K562 (cell line): Measurements from ENCODE around the gene BNC2. TPM values are rescaled to one million over a fixed set of nuclear protein-coding genes. Genes with fewer than 3 reads are reported as not detected.

Source experiments
- ATAC-seq: fragments of 200-7000 bp; cut with Tn5 transposase; 3 replicates; pipeline ENCODE4 v1.9.1; 2020; ENCODE audit warnings: moderate library complexity
- BruUV-seq: library from RNA; stranded (reverse); fragments of 400-500 nt; replicated peaks from 2 replicates; lab custom pipeline; 2021; lab: Mats Ljungman, UMichigan
- CTCF ChIA-PET: fragments of 300-600 bp; formaldehyde crosslinking; extraction: SDS; loops from one replicate; lab custom pipeline; 2021; ENCODE audit warnings: low intra/inter-chr PET ratio; lab: Yijun Ruan, JAX
- POLR2A ChIA-PET: fragments of 300-600, 350-650 bp; sonication (Branson Sonifier 250); formaldehyde crosslinking; extraction: SDS; loops from one replicate; lab custom pipeline; 2021; ENCODE audit warnings: antibody characterized with exemption, inconsistent platforms; lab: Yijun Ruan, JAX
- DNase-seq, 4 experiments: peaks; one replicate each; pipeline versions ENCODE4 v3.0.0 to v3.0.0-alpha.2; 2011 to 2018; ENCODE audit warnings: low spot score in 3 of 4, mixed read lengths in 3 of 4; ENCODE audit errors: extremely low read depth in 1 of 4
- FAIRE-seq: peaks from 2 replicates; lab custom pipeline; 2011; peaks lifted over from hg19 to GRCh38; lab: Jason Lieb, UNC
- H2AFZ ChIP-seq: 2 replicates; pipeline ENCODE4 v1.6.0; 2011; ENCODE audit warnings: low read depth, low read length, control low read depth, inconsistent platforms
- H3K27ac ChIP-seq: fragments of 200-600 bp; 3 replicates; pipeline ENCODE4 v1.8.0; 2011; ENCODE audit warnings: low read depth, mild to moderate bottlenecking, control low read depth, inconsistent platforms, low read length, moderate library complexity, mixed read lengths; ENCODE audit errors: extremely low read depth
- H3K27me3 ChIP-seq, 2 experiments: fragments of 300-600 bp in 1 of 2; 2 replicates in 1 of 2; 3 replicates in 1 of 2; pipeline versions ENCODE4 v1.6.0 to v1.8.0; 2011; ENCODE audit warnings: inconsistent platforms in 2 of 2, low read length in 2 of 2, mild to moderate bottlenecking in 1 of 2, mixed read lengths in 1 of 2, moderate library complexity in 1 of 2; ENCODE audit not compliant: control insufficient read depth in 2 of 2, insufficient read depth in 2 of 2
- H3K36me3 ChIP-seq: fragments of 300-600 bp; 3 replicates; pipeline ENCODE4 v1.8.0; 2011; ENCODE audit warnings: mild to moderate bottlenecking, low read length, inconsistent platforms; ENCODE audit not compliant: control insufficient read depth, insufficient read depth
- H3K4me1 ChIP-seq, 2 experiments: fragments of 200-600 bp in 1 of 2; replicated peaks in 1 of 2; 2 replicates in 1 of 2; 3 replicates in 1 of 2; pipeline versions ENCODE4 v1.5.1 to v1.8.0; 2011; ENCODE audit warnings: inconsistent platforms in 2 of 2, low read length in 2 of 2, mild to moderate bottlenecking in 1 of 2, mixed read lengths in 1 of 2, moderate library complexity in 1 of 2; ENCODE audit not compliant: control insufficient read depth in 2 of 2, insufficient read depth in 2 of 2
- H3K4me2 ChIP-seq: 2 replicates; pipeline ENCODE4 v1.6.1; 2011; ENCODE audit warnings: low read length, control low read depth, inconsistent platforms, mixed read lengths; ENCODE audit not compliant: insufficient read depth
- H3K4me3 ChIP-seq: fragments of 200-600 bp; sonication (generic), shearing (Covaris generic); 2 replicates; pipeline ENCODE4 v1.5.1; 2016; ENCODE audit warnings: control low read depth, inconsistent platforms
- H3K79me2 ChIP-seq: fragments of 200-600 bp; 3 replicates; pipeline ENCODE4 v1.8.0; 2011; ENCODE audit warnings: low read length, inconsistent platforms; ENCODE audit not compliant: control insufficient read depth, insufficient read depth
- H3K9ac ChIP-seq, 2 experiments: 2 replicates each; pipeline versions ENCODE4 v1.6.0 to v1.6.1; 2011; ENCODE audit warnings: low read depth in 2 of 2, low read length in 2 of 2, control low read depth in 1 of 2, inconsistent platforms in 1 of 2, mild to moderate bottlenecking in 1 of 2, mixed read lengths in 1 of 2; ENCODE audit not compliant: insufficient read depth in 1 of 2
- H3K9me1 ChIP-seq: one replicate; pipeline ENCODE4 v1.6.0; 2011; ENCODE audit warnings: inconsistent platforms, mild to moderate bottlenecking, low read length, moderate library complexity; ENCODE audit not compliant: control insufficient read depth, insufficient read depth
- H3K9me3 ChIP-seq: replicated peaks from 2 replicates; pipeline ENCODE4 v1.5.1; 2011; ENCODE audit warnings: low read depth, low read length, inconsistent platforms; ENCODE audit not compliant: control insufficient read depth, insufficient read depth
- H4K20me1 ChIP-seq: replicated peaks from 2 replicates; pipeline ENCODE4 v1.6.1; 2011; ENCODE audit warnings: low read length, inconsistent platforms, mixed read lengths; ENCODE audit not compliant: control insufficient read depth, insufficient read depth
- BRF1 ChIP-seq: IDR thresholded peaks from 3 replicates; pipeline ENCODE4 v1.6.1; 2011; ENCODE audit warnings: borderline replicate concordance, mild to moderate bottlenecking; ENCODE audit not compliant: insufficient read length; ENCODE audit errors: extremely low read depth
- E2F4 ChIP-seq: sonication (generic); formaldehyde crosslinking; IDR thresholded peaks from 2 replicates; pipeline ENCODE4 v1.8.0; 2022; ENCODE audit warnings: mild to moderate bottlenecking, low read depth, missing genetic modification reagents
- ELK3 ChIP-seq: fragments of 450-650 bp; formaldehyde crosslinking; IDR thresholded peaks from 2 replicates; pipeline ENCODE4 v1.4.0; 2020; ENCODE audit warnings: mild to moderate bottlenecking
- HMG20B ChIP-seq: fragments of 250-450 bp; sonication (Bioruptor Pico); IDR thresholded peaks from 2 replicates; pipeline ENCODE4 v1.5.0; 2021; ENCODE audit warnings: mild to moderate bottlenecking
- HOXB6 ChIP-seq: fragments of 250-450 bp; sonication (Bioruptor Pico); IDR thresholded peaks from 2 replicates; pipeline ENCODE4 v1.5.1; 2022; ENCODE audit warnings: mild to moderate bottlenecking, borderline replicate concordance
- ID3 ChIP-seq, 2 experiments: fragments of 250-450 bp in 1 of 2; fragments of 450-650 bp in 1 of 2; sonication (Bioruptor Pico) in 1 of 2; IDR thresholded peaks; 2 replicates each; pipeline versions ENCODE4 v1.6.1 to v1.8.0; 2016 to 2021; ENCODE audit warnings: mild to moderate bottlenecking in 2 of 2, moderate library complexity in 2 of 2, missing compliant biosample characterization in 1 of 2, missing genetic modification characterization in 1 of 2
- MTA2 ChIP-seq: fragments of 450-650 bp; IDR thresholded peaks from 2 replicates; pipeline ENCODE4 v1.6.1; 2016; ENCODE audit warnings: low read depth
- RBFOX2 ChIP-seq: fragments of 200-400 bp; formaldehyde crosslinking; IDR thresholded peaks from 2 replicates; pipeline ENCODE4 v1.6.1; 2017; ENCODE audit warnings: low read depth, mild to moderate bottlenecking, low read length, moderate library complexity
- SOX6 ChIP-seq: fragments of 450-650 bp; IDR thresholded peaks from 2 replicates; pipeline ENCODE4 v1.6.1; 2014; ENCODE audit warnings: mild to moderate bottlenecking
- SPI1 ChIP-seq: IDR thresholded peaks from 2 replicates; pipeline ENCODE4 v1.6.1; 2011; ENCODE audit warnings: low read depth, low read length, control low read depth, borderline replicate concordance
- YY1 ChIP-seq, 3 experiments: IDR thresholded peaks; 2 replicates each; pipeline ENCODE4 v1.6.1; 2011; ENCODE audit warnings: low read length in 2 of 3, mild to moderate bottlenecking in 2 of 3, moderate library complexity in 2 of 3, borderline replicate concordance in 1 of 3, control low read depth in 1 of 3, low read depth in 1 of 3; ENCODE audit not compliant: insufficient read depth in 3 of 3, insufficient replicate concordance in 2 of 3, control insufficient read depth in 1 of 3, insufficient read length in 1 of 3; ENCODE audit errors: extremely low read depth in 1 of 3
- ZKSCAN3 ChIP-seq: fragments of 250-450 bp; sonication (Bioruptor Pico); IDR thresholded peaks from 2 replicates; pipeline ENCODE4 v1.4.0; 2020
- ZNF3 ChIP-seq: fragments of 250-450 bp; sonication (Bioruptor Pico); IDR thresholded peaks from 2 replicates; pipeline ENCODE4 v1.5.0; 2021; ENCODE audit warnings: mild to moderate bottlenecking, moderate library complexity
- whole genome bisulfite sequencing: fragments of 100-300 bp; shearing (Covaris generic); methylation state at CpG from one replicate; pipeline ENCODE4 v1.1.6; 2016; ENCODE audit warnings: low coverage, mixed read lengths; ENCODE audit not compliant: insufficient coverage; ENCODE audit errors: missing lambda C conversion rate; 5-methylcytosine and 5-hydroxymethylcytosine counted together
- in situ Hi-C: fragments of 300-500 bp; cut with MboI; formaldehyde crosslinking; loops from 4 replicates; pipeline ENCODE4 v1.15.0; 2018; ENCODE audit warnings: inconsistent platforms, mixed read lengths
- intact Hi-C: fragments of 100-400 bp; cut with micrococcal nuclease; formaldehyde crosslinking; loops from 2 replicates; pipeline ENCODE4 v1.14.2; 2022
- polyA plus RNA-seq, 8 experiments: library from polyadenylated mRNA; depleted of rRNA in 4 of 8; stranded (reverse) in 5 of 8; unstranded in 3 of 8; fragments of >200 nt; fragmentation: Nextera tagmentation in 2 of 8; fragmentation: Illumina TruSeq in 1 of 8; extraction: Ambion mirVana in 2 of 8; extraction: Trizol in 1 of 8; gene quantifications; 2 replicates each; pipeline versions ENCODE4 v1.2.1 to v1.2.3, GENCODE V29; 2011 to 2014; ENCODE audit warnings: inconsistent platforms in 1 of 8, missing spikeins in 1 of 8
- total RNA-seq, 7 experiments: library from RNA; depleted of rRNA in 6 of 7; stranded (reverse); fragments of >200 nt in 6 of 7; fragmentation: Illumina TruSeq in 2 of 7; extraction: Trizol in 2 of 7; gene quantifications; 2 replicates each; pipeline versions ENCODE4 v1.2.1 to v1.2.3, GENCODE V29; 2011 to 2021; ENCODE audit warnings: low replicate concordance in 1 of 7

Gene BNC2
- total and polyA plus RNA-seq, 9 of the 15 experiments (the other 6 are each of a cell fraction or from before 2014, with no cell fraction given) = not detected

- Histone ChIP-seq H3K27me3 (no peaks in the 10 kb centered on the region), H3K4me3 (no peak overlapping the region), H4K20me1 (no peaks in the 10 kb centered on the region), H3K79me2 (no peaks in the 10 kb centered on the region), H3K9me3 (no peaks in the 10 kb centered on the region), H3K36me3 (no peaks in the 10 kb centered on the region), H3K4me2 (no peak overlapping the region), H2AFZ (no peak overlapping the region), H3K9ac (no peak overlapping the region), H3K9me1 (no peaks in the 10 kb centered on the region), H3K27ac (no peak overlapping the region), H3K4me1 (no peaks in the 10 kb centered on the region)
- in situ Hi-C loops = no loop called here
- POLR2A ChIA-PET = no interaction called here
- FAIRE-seq (no peak), DNase-seq (no peak), ATAC-seq (no peak)
- 7% methylated on average over 3 of the region's 3 CpGs for WGBS
- intact Hi-C loops = no loop called here
- CTCF ChIA-PET = no interaction called here
- no peak for TF ChIP-seq YY1 (IDR thresholded peaks at IDR 0.05; ENCODE audit: borderline replicate concordance in 1 of 3, control insufficient read depth in 1 of 3, extremely low read depth in 1 of 3, insufficient read depth in 3 of 3, insufficient read length in 1 of 3, insufficient replicate concordance in 2 of 3, low read depth in 1 of 3, low read length in 2 of 3)
- TF ChIP-seq MTA2 = no peak
- TF ChIP-seq SOX6 = no peak
- TF ChIP-seq E2F4 (CRISPR knock-in tag) = no peak
- TF ChIP-seq HOXB6 (CRISPR knock-in tag) = no peak
- TF ChIP-seq ELK3 (CRISPR knock-in tag) = no peak
- no peak for TF ChIP-seq ID3 (CRISPR knock-in tag; IDR thresholded peaks at IDR 0.05)
- no peak for TF ChIP-seq ID3 (tag; IDR thresholded peaks at IDR 0.05)
- TF ChIP-seq RBFOX2 = no peak
- no peak for TF ChIP-seq BRF1
- TF ChIP-seq ZNF3 (CRISPR knock-in tag) = no peak
- no peak for TF ChIP-seq ZKSCAN3 (CRISPR knock-in tag)
- no peak for TF ChIP-seq SPI1
- TF ChIP-seq HMG20B (CRISPR knock-in tag) = no peak
- BruUV-seq = no TSS peak
These were observed 13.9 kb upstream of the BNC2 start for GRCh38 chr9:16884373-16884772.
